HCT116 (cell line): ENCODE data around the gene KICS2. TPM values are rescaled to one million over a fixed set of nuclear protein-coding genes. Genes with fewer than 3 reads are reported as not detected.

Experiments
- ATAC-seq: fragments of 200-7000 bp; cut with Tn5 transposase; 2 replicates; pipeline ENCODE4 v1.9.1; 2020; ENCODE audit warnings: mild to moderate bottlenecking, moderate library complexity
- BruUV-seq: library from RNA; stranded (reverse); fragments of 400-500 nt; replicated peaks from 2 replicates; lab custom pipeline; 2021; lab: Mats Ljungman, UMichigan
- CTCF ChIA-PET: fragments of 300-600 bp; sonication (Branson Sonifier 250); formaldehyde crosslinking; loops from one replicate; lab custom pipeline; 2021; ENCODE audit warnings: antibody characterized with exemption; lab: Charles Lee
- POLR2A ChIA-PET: fragments of 300-600, 350-600 bp; sonication (Branson Sonifier 250); formaldehyde crosslinking; loops from one replicate; lab custom pipeline; 2021; ENCODE audit warnings: antibody characterized with exemption; lab: Charles Lee
- RAD21 ChIA-PET, 2 experiments: fragments of 300-600 bp; sonication (Branson Sonifier 250); formaldehyde crosslinking; loops; one replicate each; lab custom pipeline; 2023; ENCODE audit warnings: low total read pairs in 2 of 2; ENCODE audit not compliant: uncharacterized antibody in 2 of 2, unreplicated experiment in 2 of 2, low non-redundant PET in 1 of 2; lab: Charles Lee
- DNase-seq: peaks from one replicate; pipeline ENCODE4 v3.0.0-alpha.2; 2010; ENCODE audit warnings: low read depth, low spot score
- H2AFZ ChIP-seq: fragments of 200-600 bp; shearing (Covaris generic), sonication (generic); 2 replicates; pipeline ENCODE4 v1.6.1; 2017; ENCODE audit warnings: low read depth, mixed run types, mixed read lengths, antibody characterized with exemption, low read length; ENCODE audit not compliant: poor library complexity, severe bottlenecking
- H3K27ac ChIP-seq: 2 replicates; pipeline ENCODE4 v1.5.1; 2012; ENCODE audit warnings: low read depth, low read length
- H3K27me3 ChIP-seq: fragments of 200-600 bp; sonication (generic); 2 replicates; pipeline ENCODE4 v1.6.1; 2016; ENCODE audit warnings: mixed run types, low read length, mixed read lengths; ENCODE audit not compliant: insufficient read depth
- H3K36me3 ChIP-seq, 2 experiments: fragments of 200-500 bp in 1 of 2; fragments of 200-600 bp in 1 of 2; sonication (Bioruptor generic) in 1 of 2; sonication (generic) in 1 of 2; 2 replicates each; pipeline versions ENCODE4 v1.5.1 to v1.6.1; 2014 to 2016; ENCODE audit warnings: low read length in 2 of 2, inconsistent platforms in 1 of 2, mixed read lengths in 1 of 2, mixed run types in 1 of 2; ENCODE audit not compliant: insufficient read depth in 2 of 2, control insufficient read depth in 1 of 2
- H3K4me1 ChIP-seq, 2 experiments: fragments of 200-600 bp in 1 of 2; sonication (generic) in 1 of 2; 2 replicates each; pipeline versions ENCODE4 v1.5.1 to v1.6.1; 2012 to 2017; ENCODE audit warnings: low read length in 2 of 2, inconsistent platforms in 1 of 2, mild to moderate bottlenecking in 1 of 2, mixed read lengths in 1 of 2, mixed run types in 1 of 2, moderate library complexity in 1 of 2; ENCODE audit not compliant: insufficient read depth in 2 of 2, control insufficient read depth in 1 of 2
- H3K4me2 ChIP-seq: fragments of 200-600 bp; sonication (generic); 2 replicates; pipeline ENCODE4 v1.6.1; 2017; ENCODE audit warnings: mixed run types, low read length, mixed read lengths
- H3K4me3 ChIP-seq, 2 experiments: fragments of 200-600 bp in 1 of 2; sonication (generic) in 1 of 2; replicated peaks in 1 of 2; 2 replicates each; pipeline ENCODE4 v1.5.1; 2011 to 2016; ENCODE audit warnings: low read length in 2 of 2, control low read depth in 1 of 2, low read depth in 1 of 2, mild to moderate bottlenecking in 1 of 2, mixed read lengths in 1 of 2, mixed run types in 1 of 2
- H3K79me2 ChIP-seq: fragments of 200-600 bp; sonication (generic); 2 replicates; pipeline ENCODE4 v1.6.1; 2017; ENCODE audit warnings: mild to moderate bottlenecking, mixed run types, low read length, moderate library complexity, mixed read lengths; ENCODE audit not compliant: insufficient read depth
- H3K9ac ChIP-seq: fragments of 200-600 bp; sonication (generic); 2 replicates; pipeline ENCODE4 v1.6.1; 2016; ENCODE audit warnings: low read length, mixed read lengths
- H3K9me2 ChIP-seq: fragments of 200-600 bp; sonication (generic), shearing (Covaris generic); 2 replicates; pipeline ENCODE4 v1.6.1; 2017; ENCODE audit warnings: mixed run types, mild to moderate bottlenecking, moderate library complexity; ENCODE audit not compliant: insufficient read depth
- H3K9me3 ChIP-seq, 2 experiments: fragments of 200-500 bp in 1 of 2; fragments of 200-600 bp in 1 of 2; sonication (Bioruptor generic) in 1 of 2; sonication (generic) in 1 of 2; 2 replicates each; pipeline ENCODE4 v1.6.1; 2014 to 2017; ENCODE audit warnings: low read length in 2 of 2, mixed read lengths in 2 of 2, inconsistent platforms in 1 of 2, low read depth in 1 of 2, mild to moderate bottlenecking in 1 of 2, mixed run types in 1 of 2, moderate library complexity in 1 of 2; ENCODE audit not compliant: control insufficient read depth in 1 of 2, insufficient read depth in 1 of 2
- H4K20me1 ChIP-seq: fragments of 200-600 bp; sonication (generic), shearing (Covaris generic); 2 replicates; pipeline ENCODE4 v1.6.1; 2017; ENCODE audit warnings: mixed run types, mild to moderate bottlenecking, moderate library complexity; ENCODE audit not compliant: insufficient read depth
- CEBPB ChIP-seq: IDR thresholded peaks from 2 replicates; pipeline ENCODE4 v1.6.1; 2012; ENCODE audit warnings: low read depth
- CTCF ChIP-seq, 3 experiments: fragments of 200-600 bp in 1 of 3; sonication (generic) in 1 of 3; IDR thresholded peaks in 2 of 3; conservative IDR thresholded peaks in 1 of 3; 2 replicates each; pipeline ENCODE4 v1.5.1; 2012 to 2017; ENCODE audit warnings: low read depth in 2 of 3, low read length in 2 of 3, antibody characterized with exemption in 1 of 3, borderline replicate concordance in 1 of 3, control low read depth in 1 of 3, mild to moderate bottlenecking in 1 of 3, mixed read lengths in 1 of 3, mixed run types in 1 of 3, moderate library complexity in 1 of 3; ENCODE audit not compliant: insufficient read depth in 1 of 3
- EZH2 ChIP-seq: fragments of 200-600 bp; sonication (generic); IDR thresholded peaks from 2 replicates; pipeline ENCODE4 v1.6.1; 2017; ENCODE audit warnings: antibody characterized with exemption, mixed run types
- FOSL1 ChIP-seq: IDR thresholded peaks from 2 replicates; pipeline ENCODE4 v1.6.1; 2012; ENCODE audit warnings: low read depth
- JUND ChIP-seq: IDR thresholded peaks from 2 replicates; pipeline ENCODE4 v1.6.1; 2012
- MAX ChIP-seq: IDR thresholded peaks from 2 replicates; pipeline ENCODE4 v1.6.1; 2012
- RAD21 ChIP-seq: IDR thresholded peaks from 2 replicates; pipeline ENCODE4 v1.6.1; 2012; ENCODE audit warnings: low read depth, mild to moderate bottlenecking
- SP1 ChIP-seq: IDR thresholded peaks from 2 replicates; pipeline ENCODE4 v1.6.1; 2012; ENCODE audit warnings: low read depth
- YY1 ChIP-seq: IDR thresholded peaks from 2 replicates; pipeline ENCODE4 v1.6.1; 2011; ENCODE audit warnings: low read length, low read depth, moderate library complexity, mild to moderate bottlenecking; ENCODE audit not compliant: insufficient replicate concordance; ENCODE audit errors: extremely low read depth
- ZNF274 ChIP-seq: fragments of 200-500 bp; sonication (Bioruptor generic); IDR thresholded peaks from 2 replicates; pipeline ENCODE4 v1.6.1; 2014; ENCODE audit warnings: mild to moderate bottlenecking, low read depth, low read length, inconsistent platforms
- intact Hi-C: fragments of 100-400 bp; cut with micrococcal nuclease; formaldehyde crosslinking; loops from 2 replicates; pipeline ENCODE4 v1.10.0; 2022
- total RNA-seq: library from RNA; stranded (reverse); gene quantifications from one replicate; pipeline ENCODE4 v1.2.1, GENCODE V29; 2021; ENCODE audit not compliant: unreplicated experiment

Gene KICS2
- total RNA-seq, 1 experiment from 2014 or later: 18.1 TPM

GRCh38 chr12:64258576-64258975 lies 36.5 kb upstream of the KICS2 start (continued):
- TF ChIP-seq CEBPB: no peak
- TF ChIP-seq FOSL1: no peak
- TF ChIP-seq ZNF274: no peak

- Histone ChIP-seq H3K9me2 (no peaks in the 10 kb centered on the region), H3K4me1 (no peaks in the 10 kb centered on the region), H3K9ac (no peak overlapping the region), H3K79me2 (no peaks in the 10 kb centered on the region), H3K27ac (no peak overlapping the region), H4K20me1 (no peaks in the 10 kb centered on the region), H3K27me3 (no peaks in the 10 kb centered on the region), H3K4me3 (no peak overlapping the region), H2AFZ (peak overlapping the region; percentile 29), H3K9me3 (no peaks in the 10 kb centered on the region), H3K36me3 (no peaks in the 10 kb centered on the region), H3K4me2 (no peak overlapping the region)
- ChIA-PET POLR2A (interaction anchor here (0.7 kb wide), 1 partner anchor 157 kb away, joined by 3 read pairs; no protein-coding TSS in a partner anchor), RAD21 (interaction anchor here in 1 of 2 experiments (0.6 kb wide), 1 partner anchor 414 kb away, joined by 3 read pairs; no protein-coding TSS in a partner anchor), CTCF (interaction anchor here (1.4 to 4.2 kb wide), 3 partner anchors 417 to 430 kb away, joined by 10 to 23 read pairs (median 16); no protein-coding TSS in a partner anchor)
- BruUV-seq: no TSS peak
- ATAC-seq (peak; percentile 47; the same call in 1 of the 2 replicates), DNase-seq (peak; percentile 33)
- TF ChIP-seq RAD21: peak; percentile 97
- no peak for TF ChIP-seq EZH2
- no peak for TF ChIP-seq JUND
- TF ChIP-seq MAX: peak; percentile 14; the same call in 1 of the 2 replicates
- TF ChIP-seq SP1: no peak
- TF ChIP-seq CTCF (IDR thresholded peaks at IDR 0.05 in 2 of 3, conservative IDR thresholded peaks at IDR 0.05 in 1 of 3; ENCODE audit: borderline replicate concordance in 1 of 3, insufficient read depth in 1 of 3, low read depth in 2 of 3, low read length in 2 of 3): peak; percentile 42 to 94 (median 84); a peak in 5 of 6 replicates
- TF ChIP-seq YY1: no peak
- intact Hi-C loops: loop anchor here (1.0 to 10.0 kb wide), 4 partner anchors 417 to 1154 kb away; no protein-coding TSS in a partner anchor
These were observed 34.2 kb upstream of the KICS2 start for GRCh38 chr12:64256166-64256800.
